ENCODE measurements around the gene MCAM.

MCAM gene

GRCh38 chr11:119309411-119309810 is 7.5 kb downstream of the MCAM start:
- DNase-seq (ENCODE audit: low read depth in 1 of 2, low spot score in 1 of 2): no peak

- no peak for DNase-seq (ENCODE audit: low read depth in 1 of 2, low spot score in 1 of 2)
These were observed 9.0 kb downstream of the MCAM start for GRCh38 chr11:119307974-119308373.

GRCh38 chr11:119307219-119307618 is 9.7 kb downstream of the MCAM start:
- no peak for DNase-seq (ENCODE audit: low read depth in 1 of 2, low spot score in 1 of 2)

GRCh38 chr11:119306373-119306890 is 10.5 kb downstream of the MCAM start:
- DNase-seq (ENCODE audit: low read depth in 1 of 2, low spot score in 1 of 2): peak in 1 of 2 donors; percentile 25

- DNase-seq (ENCODE audit: low read depth in 1 of 2, low spot score in 1 of 2): no peak
These were observed 11.2 kb downstream of the MCAM start for GRCh38 chr11:119305556-119306372.

DNA sequence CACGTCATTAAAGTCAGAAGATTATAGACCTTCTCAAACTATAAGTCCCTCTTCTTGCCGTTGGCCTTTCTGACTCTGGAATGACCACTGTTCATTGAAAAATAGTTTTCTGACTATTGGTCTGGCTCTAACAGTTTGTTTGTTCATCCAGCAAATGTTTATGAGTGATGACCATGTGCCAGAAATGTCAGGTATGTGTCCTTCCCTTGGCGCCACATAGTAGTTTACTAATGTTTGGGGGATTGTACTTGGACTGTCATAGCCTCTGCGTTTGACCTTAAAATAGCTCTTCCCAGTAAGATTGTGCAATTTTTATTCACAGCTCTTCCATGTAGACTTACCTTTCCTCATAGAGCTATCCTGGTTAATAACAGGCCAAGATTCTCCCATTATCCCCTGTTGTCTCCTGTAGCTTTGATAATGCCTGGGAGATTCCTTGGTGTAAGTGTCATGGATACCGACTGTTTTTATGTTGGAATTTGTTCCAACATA is 13.7 kb downstream of the MCAM start:
- DNase-seq (ENCODE audit: low read depth in 1 of 2, low spot score in 1 of 2): no peak

DNA sequence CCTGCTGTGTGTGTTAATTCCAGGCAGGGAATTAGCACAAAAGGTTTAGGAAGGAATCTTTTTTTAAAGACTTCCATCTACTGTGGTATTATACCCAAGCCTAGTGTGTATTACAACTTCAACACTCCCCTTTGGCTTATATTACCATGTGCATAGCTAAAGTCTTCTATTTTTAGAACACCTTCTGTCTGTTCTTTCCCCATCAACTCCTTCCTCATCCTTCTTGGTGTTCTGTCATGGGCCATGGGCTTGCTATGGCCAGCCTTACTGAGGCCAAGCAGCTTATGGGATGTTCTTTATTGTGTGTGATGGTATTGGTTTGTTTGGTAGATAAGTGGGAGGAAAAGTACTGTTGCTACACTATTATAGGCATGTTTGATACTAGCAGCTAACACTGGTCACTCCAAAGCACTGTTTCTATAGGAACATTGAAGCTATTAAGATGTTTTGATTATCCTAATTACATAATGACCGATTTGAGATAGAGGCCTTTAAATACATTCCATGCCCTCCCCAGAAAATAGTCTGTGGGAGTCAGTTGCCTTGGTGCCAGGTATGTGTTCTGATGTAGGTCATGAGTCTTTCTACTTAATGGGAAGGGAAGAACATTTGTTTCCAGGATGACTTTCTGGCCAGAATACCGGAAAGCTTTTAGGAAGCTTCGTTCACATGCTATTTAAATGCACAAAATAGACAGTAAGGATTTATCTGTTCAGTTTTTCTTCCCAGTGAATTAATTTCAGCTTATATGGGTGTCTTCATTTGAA is 16.5 kb downstream of the MCAM start:
- no peak for DNase-seq (ENCODE audit: low read depth in 1 of 2, low spot score in 1 of 2)

GRCh38 chr11:119299416-119299815 is 17.5 kb downstream of the MCAM start:
- DNase-seq (ENCODE audit: low read depth in 1 of 2, low spot score in 1 of 2): no peak

GRCh38 chr11:119298726-119299125 is 18.2 kb downstream of the MCAM start:
- no peak for DNase-seq (ENCODE audit: low read depth in 1 of 2, low spot score in 1 of 2)

GRCh38 chr11:119297938-119298337 is 19.0 kb downstream of the MCAM start:
- no peak for DNase-seq (ENCODE audit: low read depth in 1 of 2, low spot score in 1 of 2)

DNA sequence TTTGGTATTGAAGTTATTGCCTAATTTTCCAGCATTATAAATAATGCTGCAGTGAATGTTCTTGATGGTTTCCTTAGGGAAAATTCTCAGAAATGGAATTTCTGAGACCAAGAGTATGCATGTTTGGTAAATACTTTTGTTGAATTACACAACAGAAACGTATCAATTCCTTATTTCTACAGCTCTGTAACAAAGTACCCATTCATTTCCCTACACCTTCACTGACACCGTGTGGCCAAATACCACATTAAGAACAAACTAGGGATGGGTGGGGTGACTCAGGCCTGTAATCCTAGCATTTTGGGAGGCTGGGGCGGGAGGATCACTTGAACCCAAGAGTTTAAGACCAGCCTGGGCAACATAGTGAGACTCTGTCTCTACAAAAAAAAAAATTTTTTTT is 21.8 kb downstream of the MCAM start:
- DNase-seq (ENCODE audit: low read depth in 1 of 2, low spot score in 1 of 2): no peak

DNA sequence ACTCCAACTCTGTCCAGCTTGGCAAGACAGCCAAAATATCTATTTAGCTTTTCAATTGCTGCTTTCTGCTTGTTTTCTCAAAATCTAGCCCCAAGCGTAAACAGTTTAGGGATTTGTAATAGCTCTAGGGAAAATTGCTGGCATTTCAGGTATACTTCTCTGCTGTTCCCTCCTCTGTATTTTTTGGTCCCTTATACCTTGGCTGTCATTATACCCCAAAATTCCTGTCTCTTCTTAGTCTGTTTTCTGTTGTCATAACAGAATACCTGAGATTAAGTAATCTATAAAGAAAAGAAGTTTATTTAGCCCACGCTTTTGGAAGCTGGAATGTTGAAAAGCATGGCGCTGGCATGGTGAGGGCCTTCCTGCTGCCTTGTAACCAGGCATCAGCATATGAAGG is 23.5 kb downstream of the MCAM start:
- DNase-seq (ENCODE audit: low read depth in 1 of 2, low spot score in 1 of 2): no peak

DNA sequence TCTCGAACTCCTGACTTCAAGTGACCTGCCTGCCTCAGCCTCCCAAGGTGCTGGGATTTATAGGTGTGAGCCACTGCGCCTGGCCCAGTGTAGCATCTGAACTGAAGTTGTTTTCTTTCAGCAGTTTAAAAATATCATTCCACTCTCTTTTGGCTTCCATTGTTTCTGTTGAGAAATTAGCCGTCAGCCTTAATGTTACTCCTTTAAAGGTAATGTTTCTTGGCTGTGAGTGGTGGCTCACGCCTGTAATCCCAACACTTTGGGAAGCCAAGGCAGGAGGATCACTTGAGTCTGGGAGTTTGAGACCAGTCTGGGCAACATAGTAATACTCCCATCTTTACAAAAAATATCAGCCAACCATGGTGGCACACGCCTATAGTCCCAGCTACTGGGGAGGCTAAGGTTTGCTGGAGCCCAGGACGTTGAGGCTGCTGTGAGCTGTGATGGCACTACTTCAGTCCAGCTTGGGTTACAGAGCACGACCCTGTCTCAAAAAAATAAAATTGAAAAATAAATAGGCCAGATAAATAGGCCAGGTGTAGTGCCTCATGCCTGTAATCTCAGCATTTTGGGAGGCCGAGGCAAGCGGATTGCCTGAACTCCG is 25.9 kb downstream of the MCAM start:
- DNase-seq (ENCODE audit: low read depth in 1 of 2, low spot score in 1 of 2): no peak

- no peak for DNase-seq (ENCODE audit: low read depth in 1 of 2, low spot score in 1 of 2)
These were observed 28.7 kb downstream of the MCAM start for GRCh38 chr11:119288219-119288618.

DNA sequence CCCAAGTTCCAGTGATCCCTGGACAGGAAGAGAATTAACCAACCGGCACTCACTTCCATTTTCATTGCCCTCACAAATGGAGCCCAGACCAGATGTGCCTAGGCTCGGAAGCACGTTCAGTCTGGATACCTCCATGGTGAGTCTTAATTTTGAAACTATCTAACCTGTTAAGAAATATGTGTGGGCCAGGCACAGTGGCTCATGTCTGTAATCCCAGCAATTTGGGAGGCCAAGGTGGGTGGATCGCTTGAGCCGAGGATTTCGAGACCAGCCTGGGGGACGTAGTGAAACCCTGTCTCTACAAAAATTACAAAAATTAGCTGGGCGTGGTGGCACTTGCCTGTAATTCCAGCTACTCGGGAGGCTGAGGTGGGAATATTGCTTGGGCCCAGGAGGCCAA is 31.5 kb downstream of the MCAM start:
- DNase-seq (ENCODE audit: low read depth in 1 of 2, low spot score in 1 of 2): no peak

DNA sequence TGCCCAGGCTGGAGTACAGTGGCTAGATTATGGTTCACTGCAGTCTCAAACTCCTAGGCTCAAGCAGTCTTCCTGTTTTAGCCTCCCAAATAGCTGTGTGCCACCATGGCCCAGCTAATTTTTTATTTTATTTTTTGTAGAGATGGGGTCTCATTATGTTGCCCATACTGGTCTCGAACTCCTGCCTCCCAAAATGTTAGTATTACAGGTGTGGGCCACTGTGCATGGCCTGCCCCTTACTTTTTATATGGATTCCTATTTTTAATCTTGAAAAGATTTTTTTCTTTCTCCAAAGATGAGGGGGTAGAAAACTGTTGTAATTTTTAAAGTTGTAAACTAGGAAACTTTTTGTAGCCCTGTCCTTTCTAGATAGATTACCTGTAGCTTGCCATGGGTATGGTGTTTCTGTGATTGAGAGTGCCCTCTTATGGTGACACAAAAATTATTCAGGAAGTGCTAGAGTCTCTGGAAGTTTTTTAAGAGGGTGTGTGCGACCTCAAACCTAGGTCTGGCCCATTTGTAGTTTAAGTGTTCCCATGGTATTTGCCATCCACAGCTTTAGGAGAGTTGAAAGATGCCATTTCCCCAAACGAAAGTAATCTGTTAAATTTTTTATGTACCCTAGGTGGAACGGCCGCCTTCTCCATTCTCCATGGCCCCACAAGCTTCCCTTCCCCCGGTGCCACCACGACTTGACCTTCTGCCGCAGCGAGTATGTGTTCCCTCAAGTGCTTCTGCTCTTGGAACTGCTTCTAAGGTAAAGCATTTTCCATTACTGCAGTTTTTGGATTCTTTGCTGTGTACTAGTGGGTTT is 32.4 kb downstream of the MCAM start:
- peak in 1 of 2 donors; percentile 25 for DNase-seq (ENCODE audit: low read depth in 1 of 2, low spot score in 1 of 2)

GRCh38 chr11:119282495-119282894 is 34.4 kb downstream of the MCAM start:
- no peak for DNase-seq (ENCODE audit: low read depth in 1 of 2, low spot score in 1 of 2)

GRCh38 chr11:119277660-119278059 is 39.3 kb downstream of the MCAM start:
- DNase-seq (ENCODE audit: low read depth in 1 of 2, low spot score in 1 of 2): no peak

DNA sequence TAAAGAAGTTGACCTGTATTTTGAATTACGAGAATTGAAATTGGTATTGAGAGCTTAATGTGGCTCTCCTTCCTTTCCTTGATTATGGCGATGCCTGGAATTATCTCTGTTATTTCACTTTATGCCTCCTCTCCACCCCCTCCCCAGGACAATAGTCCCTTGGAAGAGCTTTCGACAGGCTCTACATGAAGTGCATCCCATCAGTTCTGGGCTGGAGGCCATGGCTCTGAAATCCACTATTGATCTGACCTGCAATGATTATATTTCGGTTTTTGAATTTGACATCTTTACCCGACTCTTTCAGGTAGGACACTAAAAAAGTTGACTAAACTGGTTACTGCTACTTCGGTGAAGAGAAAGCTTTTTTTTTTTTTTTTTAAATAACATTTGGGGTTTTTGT is 43.2 kb downstream of the MCAM start:
- DNase-seq (ENCODE audit: low read depth in 1 of 2, low spot score in 1 of 2): no peak

DNA sequence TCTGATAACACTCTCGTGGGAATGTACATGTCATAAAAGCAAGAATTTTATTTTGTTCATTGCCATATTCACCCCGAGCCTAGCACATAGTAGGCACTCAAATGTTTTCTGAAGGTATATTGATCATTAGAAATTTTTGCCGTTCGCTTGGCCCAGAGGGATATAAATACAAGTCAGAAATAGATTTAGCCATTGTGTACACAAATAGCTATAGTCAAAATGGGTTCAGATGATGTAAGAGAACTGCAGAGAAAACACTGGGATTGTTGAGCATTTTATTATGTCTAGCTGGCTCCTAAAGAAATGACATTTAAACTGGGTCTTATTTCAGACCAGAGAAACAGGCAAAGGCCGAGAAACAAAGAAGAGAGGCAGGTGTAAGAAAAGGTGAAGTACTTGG is 49.3 kb downstream of the MCAM start:
- DNase-seq (ENCODE audit: low read depth in 1 of 2, low spot score in 1 of 2): no peak
